GM15510 (cell line): Measurements from ENCODE around the gene PIGBOS1.

ENCODE experiments used
- POLR2A ChIP-seq: IDR thresholded peaks from 3 replicates; pipeline ENCODE4 v1.6.1; 2011; ENCODE audit warnings: borderline replicate concordance; ENCODE audit not compliant: insufficient read length; ENCODE audit errors: extremely low read depth

Gene PIGBOS1

DNA sequence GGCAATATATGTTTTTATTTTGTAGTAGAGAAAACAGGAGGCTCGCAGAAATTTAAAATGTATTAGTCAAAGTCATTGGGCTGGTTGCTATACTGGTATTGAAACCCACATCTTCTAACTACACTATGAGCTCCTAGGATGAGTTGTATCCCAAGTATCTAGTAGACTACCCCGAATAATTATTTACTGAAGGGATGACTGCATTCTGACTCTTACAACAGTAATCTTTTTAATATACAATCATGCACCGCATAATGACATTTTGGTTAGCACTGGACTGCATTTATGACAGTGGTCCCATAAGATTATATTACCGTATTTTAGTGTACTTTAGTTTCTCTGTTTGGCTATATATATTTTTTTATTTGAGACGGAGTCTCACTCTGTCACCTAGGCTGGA lies 15.4 kb upstream of the PIGBOS1 start:
- TF ChIP-seq POLR2A: no peak

DNA sequence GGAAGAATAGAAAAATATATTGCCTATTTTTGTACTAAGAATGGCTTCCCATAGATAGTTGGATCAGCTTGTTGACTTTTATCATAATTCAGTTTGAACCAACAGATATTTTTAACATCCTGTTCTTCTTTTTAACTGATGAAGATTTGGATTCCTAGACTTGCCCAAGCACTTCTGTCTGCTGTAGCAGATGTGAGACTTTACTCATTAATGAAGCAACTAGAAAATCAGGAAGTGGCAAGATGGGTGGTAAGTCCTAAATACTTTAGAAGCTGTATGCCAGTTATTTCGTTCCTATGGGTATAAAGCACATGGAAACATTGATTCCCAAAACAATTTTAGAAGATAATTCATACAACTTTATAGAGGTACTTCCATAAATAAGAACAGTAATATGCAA lies 8.5 kb upstream of the PIGBOS1 start:
- TF ChIP-seq POLR2A: no peak

DNA sequence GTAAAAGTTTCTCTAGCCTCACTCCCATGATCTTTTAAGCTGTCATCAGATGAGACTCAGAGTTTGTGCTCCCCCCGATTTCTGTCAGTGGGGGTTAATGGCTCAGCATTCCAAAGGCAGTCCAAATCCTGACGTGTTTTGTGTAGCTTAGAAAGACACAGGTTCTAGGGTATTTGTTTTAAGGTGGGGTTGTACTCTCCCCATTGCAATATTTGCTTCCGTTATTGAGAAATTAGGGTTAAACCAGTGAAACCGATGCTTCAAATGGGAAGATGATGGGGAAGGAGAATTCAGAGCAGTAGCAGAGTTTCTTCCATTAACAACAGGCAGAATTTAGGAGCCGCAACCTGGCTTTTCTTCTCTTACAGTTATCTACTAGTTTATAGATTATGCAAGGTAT lies 3.5 kb upstream of the PIGBOS1 start:
- TF ChIP-seq POLR2A: no peak

DNA sequence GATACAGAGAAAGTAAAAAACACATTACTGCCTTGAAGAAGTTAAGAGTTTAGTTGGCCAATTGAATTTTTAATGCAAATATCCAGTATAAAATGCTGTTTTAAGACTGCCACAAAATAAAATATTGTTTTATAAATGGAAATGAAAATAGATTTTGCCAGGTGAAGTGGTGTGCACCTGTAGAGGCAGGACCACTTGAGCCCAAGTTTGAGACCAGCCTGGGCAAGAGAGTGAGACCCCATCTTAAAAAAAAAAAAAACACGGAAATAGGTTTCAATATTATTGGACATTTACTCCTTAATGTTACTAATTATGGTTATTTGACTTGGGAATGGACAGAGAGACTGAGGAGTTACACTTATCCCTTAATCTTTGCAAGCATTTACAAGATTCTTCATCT lies 2.0 kb upstream of the PIGBOS1 start:
- TF ChIP-seq POLR2A: no peak

DNA sequence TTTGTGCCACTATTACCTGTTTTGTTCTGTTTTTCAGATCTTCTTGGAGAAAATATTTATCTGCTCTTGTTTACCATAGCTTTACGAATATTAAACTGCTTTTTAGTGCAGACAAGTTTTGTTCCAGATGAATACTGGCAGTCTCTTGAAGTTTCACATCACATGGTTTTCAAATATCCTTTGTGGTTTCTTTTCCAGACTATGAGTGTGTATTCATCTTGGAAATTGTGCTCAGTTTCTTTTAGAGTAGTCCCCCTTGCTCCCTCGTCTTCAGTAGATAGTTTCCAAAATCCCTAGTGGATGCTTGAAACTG lies 1.3 kb upstream of the PIGBOS1 start:
- no peak for TF ChIP-seq POLR2A

DNA sequence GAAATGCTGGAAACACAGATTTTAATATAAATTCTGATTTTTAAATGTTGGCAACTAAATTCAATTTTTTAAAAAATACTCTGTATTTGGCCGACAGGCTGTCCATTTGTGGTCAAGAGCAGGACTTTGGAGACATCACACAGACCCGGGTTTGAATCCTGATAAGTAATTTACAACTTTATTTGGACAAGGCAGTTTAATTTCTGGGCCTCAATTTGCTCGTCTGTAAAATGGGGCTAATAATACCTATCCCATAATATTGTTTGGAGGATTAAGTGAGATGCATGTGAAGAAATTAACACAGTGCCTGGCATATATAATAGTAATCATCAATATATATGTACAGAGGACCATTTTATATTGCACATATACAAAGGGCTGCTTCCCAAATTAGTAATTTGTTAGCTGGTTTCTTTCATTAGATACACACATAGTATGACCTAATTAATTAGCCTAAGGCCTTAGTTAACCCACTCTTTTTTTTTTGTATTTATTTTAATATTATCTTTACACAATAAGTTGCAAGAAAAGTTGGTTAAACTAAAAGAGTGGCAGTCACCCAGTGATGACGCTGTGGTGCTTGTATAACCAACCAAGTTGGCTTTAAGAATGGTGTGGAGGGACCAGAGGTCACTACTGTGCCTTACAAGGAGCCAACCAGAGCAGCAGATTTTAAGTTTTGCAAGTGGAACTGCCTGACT lies 764 bp upstream of the PIGBOS1 start:
- no peak for TF ChIP-seq POLR2A

DNA sequence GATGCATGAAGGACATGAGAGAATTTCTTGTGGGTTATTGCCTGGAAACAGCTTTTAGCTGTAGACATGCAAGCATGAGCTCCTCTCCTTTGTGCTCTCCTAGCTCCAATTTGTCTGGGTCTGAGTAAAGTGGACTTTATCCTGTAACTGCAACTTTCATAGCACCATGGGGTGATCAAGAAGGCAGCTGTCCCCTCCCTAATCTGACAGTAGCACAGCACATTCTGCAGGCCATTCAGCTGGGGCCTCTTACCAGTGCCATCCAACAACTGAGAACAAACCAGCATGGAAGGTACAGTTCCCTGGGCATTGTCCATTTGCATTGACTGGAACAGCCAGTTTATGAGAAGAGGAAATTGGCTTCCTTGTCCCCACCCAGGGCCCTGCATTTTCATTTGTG lies 21.6 kb downstream of the PIGBOS1 start:
- TF ChIP-seq POLR2A: no peak

DNA sequence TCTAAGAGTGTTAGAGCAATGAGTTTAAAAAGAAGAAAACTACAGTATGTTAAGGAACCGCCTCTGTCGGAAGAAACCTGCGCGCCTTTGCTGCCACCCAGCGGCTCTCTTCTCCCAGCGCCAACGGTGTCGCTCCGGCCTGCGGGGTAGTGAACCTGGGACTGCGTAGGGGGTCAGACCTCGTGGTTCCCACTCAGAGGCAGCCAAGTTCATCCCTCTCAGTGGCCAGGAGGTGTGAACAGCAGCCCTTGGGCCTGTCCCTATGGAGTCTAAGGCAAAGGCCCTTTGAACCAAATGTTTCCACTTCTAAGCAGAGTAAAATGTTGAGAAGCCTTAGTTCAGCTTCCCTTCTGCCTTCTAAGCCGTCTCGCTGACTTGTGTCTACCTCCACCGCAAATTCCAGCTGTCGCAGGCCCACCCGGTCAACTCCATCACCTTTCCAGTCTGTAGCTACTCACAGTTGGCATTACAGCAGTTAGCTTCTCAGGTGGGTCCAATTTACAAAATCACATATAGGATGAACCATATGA lies 28.3 kb downstream of the PIGBOS1 start:
- TF ChIP-seq POLR2A: no peak

DNA sequence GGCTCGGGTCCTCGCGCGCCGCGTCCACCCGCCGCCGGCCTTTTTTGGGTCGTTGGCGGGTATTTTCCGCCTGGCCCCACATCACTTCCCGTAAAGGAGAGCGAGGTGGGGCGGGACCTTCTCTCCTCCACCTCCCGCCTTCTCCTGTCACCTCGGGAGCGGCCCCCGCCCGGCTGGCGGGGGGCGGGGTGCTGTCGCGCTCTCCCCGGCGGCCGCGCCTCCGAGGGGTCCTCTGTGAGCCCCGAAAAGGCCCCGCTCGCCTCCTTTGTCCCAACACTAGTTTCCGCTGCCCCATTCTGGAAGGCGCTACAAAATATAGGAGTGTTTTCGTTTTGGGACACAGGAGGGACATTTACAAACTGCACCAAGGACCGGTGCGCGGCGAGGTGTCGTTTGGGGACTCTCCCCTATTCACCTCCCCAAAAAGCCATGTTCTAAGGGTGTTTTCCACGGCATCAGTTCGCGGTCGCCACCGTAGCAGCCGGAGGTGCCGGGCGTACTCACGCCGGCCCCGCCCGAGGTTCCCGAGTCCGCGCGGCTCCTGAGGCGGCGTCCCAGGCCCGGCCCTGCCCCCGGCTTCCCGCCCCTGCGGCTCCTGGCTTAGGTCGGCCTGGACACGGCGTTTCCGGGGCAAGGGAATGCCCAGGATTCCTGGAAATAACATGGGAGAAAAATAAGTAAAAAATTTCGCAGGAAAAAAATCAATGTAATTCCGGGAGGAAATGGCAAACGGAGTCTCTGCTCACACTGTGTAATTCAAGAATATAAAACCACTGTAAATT lies 29.0 kb downstream of the PIGBOS1 start, which contains the start of gene RAB27A:
TSS of gene RAB27A (minus strand) at position 68 of the 782 bp plus-strand sequence. CDS start 54,879 bp downstream, outside the sequence.
- peak; percentile 52 for TF ChIP-seq POLR2A

DNA sequence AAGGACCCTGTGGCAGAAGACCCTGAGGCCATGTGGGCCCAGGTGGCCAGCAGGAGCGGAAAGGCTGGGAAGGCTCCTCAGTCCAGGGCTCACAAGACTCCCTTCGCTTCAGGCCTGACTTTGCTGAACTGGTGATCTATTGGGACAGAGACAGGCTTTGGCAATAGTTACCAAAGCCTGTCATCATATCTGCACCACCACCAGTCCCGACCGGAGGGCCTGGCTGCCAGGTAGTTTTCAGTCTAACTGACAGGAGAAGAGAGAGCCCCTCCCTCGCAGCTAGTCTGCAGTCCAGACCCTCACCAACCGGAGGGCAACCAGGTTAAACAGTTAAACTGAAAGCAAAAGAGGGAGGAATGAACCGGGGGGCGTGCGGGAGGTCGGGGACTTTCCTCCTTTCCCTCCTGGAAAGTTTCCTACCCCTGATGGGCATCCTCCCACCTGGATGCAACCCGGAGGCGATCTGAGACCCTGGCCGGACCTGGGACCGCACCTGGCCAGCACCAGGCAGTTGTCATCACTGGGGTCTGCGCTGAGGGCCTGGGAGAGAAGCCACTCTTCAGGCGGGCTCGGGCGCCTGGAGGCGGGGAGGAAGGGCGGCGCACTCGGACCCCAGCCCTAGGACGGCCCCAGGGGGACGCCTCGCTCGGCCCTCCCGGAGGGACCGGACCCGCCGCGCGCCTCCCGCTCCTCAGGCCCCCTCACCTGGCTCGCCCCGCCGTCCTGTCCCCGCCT lies 29.7 kb downstream of the PIGBOS1 start:
- no peak for TF ChIP-seq POLR2A

DNA sequence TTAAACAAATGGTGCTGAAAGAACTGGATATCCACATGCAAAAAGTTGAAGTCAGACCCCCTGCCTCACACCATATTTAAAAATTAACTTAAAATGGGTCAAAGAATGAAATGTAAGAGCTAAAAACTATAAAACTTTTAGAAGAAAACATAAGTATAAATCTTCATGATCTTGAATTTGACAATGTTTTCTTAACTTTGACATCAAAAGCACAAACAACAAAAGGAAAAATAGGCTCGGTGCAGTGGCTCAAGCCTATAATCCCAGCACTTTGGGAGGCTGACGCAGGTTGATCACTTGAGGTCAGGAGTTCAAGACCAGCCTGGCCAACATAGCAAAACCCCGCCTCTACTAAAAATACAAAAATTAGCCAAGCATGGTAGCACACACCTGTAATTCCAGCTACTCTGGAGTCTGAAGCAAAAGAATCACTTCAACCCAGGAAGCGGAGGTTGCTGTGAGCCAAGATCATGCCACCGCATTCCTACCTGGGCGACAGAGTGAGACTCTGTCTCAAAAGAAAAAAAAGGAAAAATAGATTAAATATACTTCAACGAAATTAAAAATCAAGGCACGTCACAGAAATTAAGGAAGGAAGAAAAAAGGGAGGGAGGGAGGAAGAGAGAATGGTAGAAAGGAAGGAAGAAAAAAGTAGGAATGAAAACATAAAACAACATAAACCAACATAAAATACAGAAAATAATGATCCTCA lies 30.8 kb downstream of the PIGBOS1 start:
- no peak for TF ChIP-seq POLR2A

DNA sequence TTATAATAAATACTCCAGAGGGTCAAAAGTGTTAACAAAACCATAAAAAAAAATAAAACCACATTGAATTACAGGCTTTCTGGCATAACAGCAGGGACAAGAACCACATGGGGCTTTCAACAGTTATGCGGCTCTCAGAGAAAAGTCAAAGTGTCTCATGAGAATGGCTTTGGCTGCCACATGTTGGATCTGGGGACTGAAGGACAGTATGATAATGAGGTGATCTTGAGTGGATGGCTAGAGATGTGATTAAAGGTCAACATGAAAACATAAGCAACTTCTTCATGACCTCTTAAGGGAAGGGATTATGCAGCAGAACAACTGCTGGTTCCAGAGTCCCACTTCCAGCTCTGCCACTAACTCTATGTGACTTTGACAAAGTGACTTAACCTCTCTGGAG lies 34.5 kb downstream of the PIGBOS1 start:
- TF ChIP-seq POLR2A: no peak

DNA sequence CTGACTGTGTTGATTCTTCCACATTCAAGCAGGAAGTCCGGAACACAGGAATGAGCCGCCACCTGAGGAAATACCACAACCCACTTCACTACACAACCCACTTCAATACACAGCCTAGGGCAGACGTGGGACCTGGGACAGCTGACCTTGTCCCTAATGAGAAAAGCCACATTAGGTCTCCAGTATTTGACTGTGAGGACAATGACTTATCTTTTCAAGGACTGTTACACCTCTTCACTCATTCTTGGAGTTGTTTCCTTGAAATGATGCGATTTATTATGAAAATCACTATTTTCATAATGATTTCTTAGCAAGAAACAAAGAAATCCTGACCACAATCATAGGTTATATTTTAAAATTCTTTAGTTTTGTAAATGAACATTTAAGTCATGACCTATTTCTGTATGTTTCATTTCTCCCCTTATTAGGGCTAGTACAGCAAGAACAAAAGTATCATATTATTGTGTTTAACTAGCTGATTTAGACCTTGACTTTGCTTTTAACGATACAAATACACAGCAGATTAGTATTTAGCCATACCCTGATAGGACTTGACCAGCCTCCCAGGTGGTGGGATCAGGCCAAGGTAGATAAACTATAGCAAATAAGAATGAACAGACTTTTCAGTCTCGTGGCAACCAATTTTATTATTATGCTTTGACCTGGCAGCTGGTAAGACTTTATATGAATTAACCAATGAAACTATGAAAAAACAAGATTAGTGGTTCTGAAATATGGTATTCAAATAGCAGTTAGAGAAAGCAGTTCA lies 35.4 kb downstream of the PIGBOS1 start:
- TF ChIP-seq POLR2A: no peak

DNA sequence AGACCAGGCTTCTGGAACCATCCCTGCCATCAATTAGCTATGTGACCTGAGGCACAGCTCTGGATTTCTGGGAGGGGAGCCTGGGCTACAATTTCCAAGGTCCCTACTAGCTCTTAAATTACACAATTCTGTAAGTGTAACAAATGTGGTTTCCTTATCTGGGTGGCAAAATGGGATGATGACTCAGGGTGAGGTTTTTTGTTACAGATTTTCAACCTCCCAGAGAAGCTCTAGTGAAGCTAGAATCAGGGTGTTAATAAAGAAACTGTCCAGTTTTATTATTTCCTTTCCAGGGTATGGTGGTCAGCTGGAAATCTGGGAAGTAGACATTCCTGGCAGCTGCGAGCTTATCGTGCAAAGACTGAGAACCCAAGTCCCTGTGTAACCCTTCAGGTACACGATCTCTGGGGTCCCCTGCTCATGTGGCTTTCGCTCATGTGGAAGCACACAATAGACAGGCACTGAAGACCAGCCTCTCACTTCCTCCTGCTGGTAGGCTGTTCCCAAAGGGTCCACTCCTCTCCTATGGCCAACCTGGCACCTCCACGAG lies 36.6 kb downstream of the PIGBOS1 start:
- TF ChIP-seq POLR2A: no peak
